Epithelial cell of esophagus (primary cell): ENCODE measurements around the gene TMEM242.

Experiments
- DNase-seq: peaks from one replicate; pipeline ENCODE4 v3.0.0; 2010; ENCODE audit warnings: low read depth
- H3K4me3 ChIP-seq: 2 replicates; pipeline ENCODE4 v1.5.1; 2011; ENCODE audit warnings: mild to moderate bottlenecking, low read length, control low read depth
- CTCF ChIP-seq: IDR thresholded peaks from 2 replicates; pipeline ENCODE4 v1.5.1; 2011; ENCODE audit warnings: low read depth, mild to moderate bottlenecking, low read length, control low read depth, inconsistent platforms; ENCODE audit not compliant: insufficient read depth; ENCODE audit errors: missing control alignments

Gene TMEM242

GRCh38 chr6:157268396-157268795 lies 54.9 kb downstream of the TMEM242 start:
- H3K4me3 ChIP-seq: no peak overlapping the region
- DNase-seq: no peak
- TF ChIP-seq CTCF: no peak

GRCh38 chr6:157267654-157268053 lies 55.7 kb downstream of the TMEM242 start:
- no peak for DNase-seq
- no peak overlapping the region for H3K4me3 ChIP-seq
- no peak for TF ChIP-seq CTCF

GRCh38 chr6:157267109-157267611 lies 56.2 kb downstream of the TMEM242 start:
- H3K4me3 ChIP-seq: no peak overlapping the region
- no peak for TF ChIP-seq CTCF
- DNase-seq: no peak

GRCh38 chr6:157266274-157267101 lies 56.8 kb downstream of the TMEM242 start:
- TF ChIP-seq CTCF: no peak
- no peak overlapping the region for H3K4me3 ChIP-seq
- DNase-seq: no peak

GRCh38 chr6:157265635-157266034 lies 57.7 kb downstream of the TMEM242 start:
- H3K4me3 ChIP-seq: no peak overlapping the region
- DNase-seq: no peak
- no peak for TF ChIP-seq CTCF

GRCh38 chr6:157265186-157265585 lies 58.1 kb downstream of the TMEM242 start:
- no peak overlapping the region for H3K4me3 ChIP-seq
- no peak for TF ChIP-seq CTCF
- no peak for DNase-seq

GRCh38 chr6:157264701-157265100 lies 58.6 kb downstream of the TMEM242 start:
- no peak for TF ChIP-seq CTCF

More at GRCh38 chr6:157264701-157265100, 58.6 kb downstream of the TMEM242 start:
- no peak overlapping the region for H3K4me3 ChIP-seq
- DNase-seq: no peak
